GM21825 (cell line): ENCODE measurements around the gene APOL2.
"Not testable (repeated sequence)": the region's sequence is repeated elsewhere in the genome, so short reads cannot be mapped to it uniquely, and the experiment has no call there.

Experiments used
- ATAC-seq: cut with Tn5 transposase; IDR thresholded peaks from one replicate; pipeline ENCODE4 v1.9.1; 2021; ENCODE audit warnings: mild to moderate bottlenecking, moderate library complexity; ENCODE audit not compliant: unreplicated experiment

Gene APOL2

GRCh38 chr22:36263886-36264664, 24.7 kb upstream of the APOL2 start:
- ATAC-seq: not testable (repeated sequence)

- not testable (repeated sequence) for ATAC-seq
These were observed 23.9 kb upstream of the APOL2 start for GRCh38 chr22:36263216-36263673.

GRCh38 chr22:36262307-36262706, 23.0 kb upstream of the APOL2 start:
- not testable (repeated sequence) for ATAC-seq

- not testable (repeated sequence) for ATAC-seq
These were observed 22.3 kb upstream of the APOL2 start for GRCh38 chr22:36261675-36262074.

GRCh38 chr22:36259615-36260300, 20.4 kb upstream of the APOL2 start:
- ATAC-seq: no peak

GRCh38 chr22:36258701-36259614, 19.6 kb upstream of the APOL2 start:
- no peak for ATAC-seq

GRCh38 chr22:36257948-36258670, 18.8 kb upstream of the APOL2 start:
- ATAC-seq: no peak

- ATAC-seq: no peak
These were observed 18.0 kb upstream of the APOL2 start for GRCh38 chr22:36257308-36257707.

- ATAC-seq: no peak
These were observed 17.2 kb upstream of the APOL2 start for GRCh38 chr22:36256478-36256877.

GRCh38 chr22:36255572-36255971, 16.2 kb upstream of the APOL2 start:
- ATAC-seq: not testable (repeated sequence)

- ATAC-seq: no peak
These were observed 14.5 kb upstream of the APOL2 start for GRCh38 chr22:36253523-36254490.

GRCh38 chr22:36252754-36253522, 13.6 kb upstream of the APOL2 start, which contains the start of gene APOL1:
Gene APOL1 (plus strand): TSS chr22:36253133. CDS start chr22:36254956, 1,823 bp downstream.
- ATAC-seq: no peak

- ATAC-seq: not testable (repeated sequence)
These were observed 12.8 kb upstream of the APOL2 start for GRCh38 chr22:36251979-36252608.

- ATAC-seq: not testable (repeated sequence)
These were observed 11.1 kb upstream of the APOL2 start for GRCh38 chr22:36250292-36250960.

GRCh38 chr22:36249160-36249559, 9.8 kb upstream of the APOL2 start:
- no peak for ATAC-seq

- no peak for ATAC-seq
These were observed 8.6 kb upstream of the APOL2 start for GRCh38 chr22:36247955-36248354.

GRCh38 chr22:36246718-36247117, 7.4 kb upstream of the APOL2 start:
- ATAC-seq: no peak
